A673 (cell line): ENCODE data around the gene LRRC37A. TPM values are rescaled to one million over a fixed set of nuclear protein-coding genes. Genes with fewer than 3 reads are reported as not detected.
"Not testable (repeated sequence)": the region's sequence is repeated elsewhere in the genome, so short reads cannot be mapped to it uniquely, and the experiment has no call there.

Experiments
- BruUV-seq: library from RNA; stranded (reverse); fragments of 400-500 nt; replicated peaks from 2 replicates; lab custom pipeline; 2021; lab: Mats Ljungman, UMichigan
- CTCF ChIA-PET: fragments of 300-600 bp; sonication (Branson Sonifier 250); formaldehyde crosslinking; loops from one replicate; lab custom pipeline; 2022; ENCODE audit warnings: antibody characterized with exemption; lab: Charles Lee
- POLR2A ChIA-PET: fragments of 300-600 bp; sonication (Branson Sonifier 250); formaldehyde crosslinking; loops from one replicate; lab custom pipeline; 2022; ENCODE audit warnings: antibody characterized with exemption; ENCODE audit not compliant: low non-redundant PET; lab: Charles Lee
- DNase-seq: peaks from one replicate; pipeline ENCODE4 v3.0.0-alpha.2; 2015; ENCODE audit warnings: low spot score
- H3K27ac ChIP-seq: fragments of 200-600 bp; sonication (generic); 2 replicates; pipeline ENCODE4 v1.5.1; 2016; ENCODE audit warnings: mixed run types, low read depth, mild to moderate bottlenecking, mixed read lengths, antibody characterized with exemption, low read length; ENCODE audit not compliant: poor library complexity, severe bottlenecking
- H3K27me3 ChIP-seq: fragments of 200-600 bp; sonication (generic); replicated peaks from 2 replicates; pipeline ENCODE4 v1.6.1; 2017; ENCODE audit warnings: mixed run types, low read depth, mild to moderate bottlenecking, mixed read lengths, antibody characterized with exemption, low read length; ENCODE audit not compliant: insufficient read depth, poor library complexity
- H3K36me3 ChIP-seq: fragments of 200-600 bp; sonication (generic); 2 replicates; pipeline ENCODE4 v1.6.1; 2016; ENCODE audit warnings: mixed run types, mild to moderate bottlenecking, mixed read lengths, antibody characterized with exemption, low read length; ENCODE audit not compliant: insufficient read depth, poor library complexity, severe bottlenecking
- H3K4me1 ChIP-seq: fragments of 200-600 bp; sonication (generic); 2 replicates; pipeline ENCODE4 v1.6.1; 2017; ENCODE audit warnings: mixed run types, mild to moderate bottlenecking, mixed read lengths, antibody characterized with exemption, low read length; ENCODE audit not compliant: insufficient read depth, poor library complexity, severe bottlenecking
- H3K4me3 ChIP-seq: fragments of 200-600 bp; sonication (generic); 2 replicates; pipeline ENCODE4 v1.5.1; 2016; ENCODE audit warnings: low read depth, mixed run types, mild to moderate bottlenecking, mixed read lengths, low read length; ENCODE audit not compliant: poor library complexity, severe bottlenecking
- H3K9me3 ChIP-seq: fragments of 200-600 bp; sonication (generic); 2 replicates; pipeline ENCODE4 v1.6.1; 2016; ENCODE audit warnings: mixed run types, low read depth, mild to moderate bottlenecking, mixed read lengths, antibody characterized with exemption, low read length; ENCODE audit not compliant: poor library complexity, severe bottlenecking
- EZH2 ChIP-seq: fragments of 200-600 bp; sonication (generic); IDR thresholded peaks from 2 replicates; pipeline ENCODE4 v1.6.1; 2017; ENCODE audit warnings: borderline replicate concordance, low read depth, mild to moderate bottlenecking, mixed read lengths, antibody characterized with exemption, low read length; ENCODE audit not compliant: poor library complexity, severe bottlenecking
- intact Hi-C: fragments of 100-400 bp; cut with micrococcal nuclease; formaldehyde crosslinking; loops from one replicate; pipeline ENCODE4 v1.10.0; 2022; ENCODE audit not compliant: unreplicated experiment
- total RNA-seq: library from RNA; stranded (reverse); gene quantifications from 2 replicates; pipeline ENCODE4 v1.2.3, GENCODE V29; 2021
- TF ChIP-seq, protein P1 (sequence below): fragments of 300-800, 200-600 bp; sonication (generic); conservative IDR thresholded peaks from 2 replicates; pipeline ENCODE4 v1.5.1; 2017; ENCODE audit warnings: low read depth, mild to moderate bottlenecking, antibody characterized with exemption, low read length, moderate library complexity, mixed read lengths

Gene LRRC37A
- total RNA-seq, 1 experiment from 2014 or later, result 3.0 TPM

DNA sequence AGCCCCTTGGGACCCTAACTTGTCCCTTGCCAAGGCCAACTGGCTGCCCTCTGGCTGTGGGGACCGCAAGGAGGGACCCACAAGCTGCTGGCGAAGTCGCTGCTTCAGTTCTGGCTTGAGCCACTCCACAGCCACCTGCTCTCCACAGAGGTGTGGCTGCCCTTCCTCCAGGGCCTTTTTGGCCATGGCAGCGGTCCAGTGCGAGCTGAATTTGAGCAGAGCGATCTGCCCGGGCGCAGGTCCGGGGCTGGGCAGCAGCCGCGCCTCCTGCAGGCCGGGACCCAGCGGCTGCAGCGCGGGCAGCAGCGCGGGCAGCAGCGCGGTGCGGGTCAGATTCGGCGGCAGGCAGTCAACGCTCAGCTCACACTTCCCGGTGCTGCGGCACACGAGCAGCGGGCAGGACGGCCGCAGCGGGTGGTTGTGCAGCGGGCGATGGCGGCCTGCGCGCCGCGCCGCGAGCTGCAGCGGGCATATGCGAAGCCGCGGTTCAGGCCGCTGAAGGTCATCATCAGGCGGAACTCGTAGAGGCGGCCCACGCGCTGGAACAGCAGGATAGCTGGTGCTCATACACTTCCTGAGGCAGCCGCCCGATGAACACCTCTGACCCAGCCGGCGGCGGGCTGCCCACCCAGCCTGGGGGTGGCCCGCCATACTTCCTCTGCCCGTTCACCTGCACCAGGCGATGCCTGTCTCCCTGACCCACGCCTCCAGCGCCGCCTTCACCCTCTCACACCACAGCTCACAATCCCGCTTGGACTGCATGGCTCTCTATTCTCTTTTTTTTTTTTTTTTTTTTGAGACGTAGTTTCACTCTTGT lies 34.9 kb upstream of the LRRC37A start:
- H3K9me3 ChIP-seq, BruUV-seq, intact Hi-C loops, H3K36me3 ChIP-seq, DNase-seq, H3K4me3 ChIP-seq, H3K4me1 ChIP-seq, H3K27ac ChIP-seq, H3K27me3 ChIP-seq: not testable (repeated sequence)
- POLR2A ChIA-PET, result interaction anchor here (0.6 kb wide), 1 partner anchor 840 kb away, joined by 3 read pairs; no protein-coding TSS in a partner anchor
- CTCF ChIA-PET, result interaction anchor here (0.6 to 1.3 kb wide), 2 partner anchors 428 to 674 kb away, joined by 3 to 5 read pairs; no protein-coding TSS in a partner anchor

DNA sequence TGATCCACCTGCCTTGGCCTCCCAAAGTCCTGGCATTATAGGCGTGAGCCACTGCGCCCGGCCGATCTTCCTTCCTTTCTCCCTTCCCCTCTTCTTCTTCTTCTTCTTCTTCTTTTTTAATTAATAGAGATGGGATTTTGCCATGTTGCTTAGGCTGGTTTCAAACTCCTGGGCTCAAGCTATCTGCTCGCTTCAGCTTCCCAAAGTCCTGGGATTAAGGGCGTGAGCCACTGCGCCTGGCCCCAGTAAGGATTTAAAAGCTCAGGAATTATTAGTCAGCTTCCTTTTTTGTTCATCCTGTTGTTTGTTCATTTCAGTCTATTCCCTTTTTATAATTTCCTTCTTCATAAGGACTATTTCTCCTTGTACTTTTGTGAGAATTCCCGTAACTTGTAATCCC lies 32.7 kb upstream of the LRRC37A start:
- ChIA-PET POLR2A (no interaction called here), CTCF (no interaction called here)
- no peak for TF ChIP-seq EZH2
- TF ChIP-seq, protein P1, sequence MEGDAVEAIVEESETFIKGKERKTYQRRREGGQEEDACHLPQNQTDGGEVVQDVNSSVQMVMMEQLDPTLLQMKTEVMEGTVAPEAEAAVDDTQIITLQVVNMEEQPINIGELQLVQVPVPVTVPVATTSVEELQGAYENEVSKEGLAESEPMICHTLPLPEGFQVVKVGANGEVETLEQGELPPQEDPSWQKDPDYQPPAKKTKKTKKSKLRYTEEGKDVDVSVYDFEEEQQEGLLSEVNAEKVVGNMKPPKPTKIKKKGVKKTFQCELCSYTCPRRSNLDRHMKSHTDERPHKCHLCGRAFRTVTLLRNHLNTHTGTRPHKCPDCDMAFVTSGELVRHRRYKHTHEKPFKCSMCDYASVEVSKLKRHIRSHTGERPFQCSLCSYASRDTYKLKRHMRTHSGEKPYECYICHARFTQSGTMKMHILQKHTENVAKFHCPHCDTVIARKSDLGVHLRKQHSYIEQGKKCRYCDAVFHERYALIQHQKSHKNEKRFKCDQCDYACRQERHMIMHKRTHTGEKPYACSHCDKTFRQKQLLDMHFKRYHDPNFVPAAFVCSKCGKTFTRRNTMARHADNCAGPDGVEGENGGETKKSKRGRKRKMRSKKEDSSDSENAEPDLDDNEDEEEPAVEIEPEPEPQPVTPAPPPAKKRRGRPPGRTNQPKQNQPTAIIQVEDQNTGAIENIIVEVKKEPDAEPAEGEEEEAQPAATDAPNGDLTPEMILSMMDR, result no peak
- H3K4me1 ChIP-seq, result peaks cover 6% of the 10 kb centered on the region
- H3K9me3 ChIP-seq, result no peaks in the 10 kb centered on the region
- no TSS peak for BruUV-seq
- DNase-seq, result no peak
- H3K4me3 ChIP-seq, result no peak overlapping the region
- no peak overlapping the region for H3K27ac ChIP-seq
- H3K27me3 ChIP-seq, result no peaks in the 10 kb centered on the region
- no peaks in the 10 kb centered on the region for H3K36me3 ChIP-seq
- intact Hi-C loops, result no loop called here

DNA sequence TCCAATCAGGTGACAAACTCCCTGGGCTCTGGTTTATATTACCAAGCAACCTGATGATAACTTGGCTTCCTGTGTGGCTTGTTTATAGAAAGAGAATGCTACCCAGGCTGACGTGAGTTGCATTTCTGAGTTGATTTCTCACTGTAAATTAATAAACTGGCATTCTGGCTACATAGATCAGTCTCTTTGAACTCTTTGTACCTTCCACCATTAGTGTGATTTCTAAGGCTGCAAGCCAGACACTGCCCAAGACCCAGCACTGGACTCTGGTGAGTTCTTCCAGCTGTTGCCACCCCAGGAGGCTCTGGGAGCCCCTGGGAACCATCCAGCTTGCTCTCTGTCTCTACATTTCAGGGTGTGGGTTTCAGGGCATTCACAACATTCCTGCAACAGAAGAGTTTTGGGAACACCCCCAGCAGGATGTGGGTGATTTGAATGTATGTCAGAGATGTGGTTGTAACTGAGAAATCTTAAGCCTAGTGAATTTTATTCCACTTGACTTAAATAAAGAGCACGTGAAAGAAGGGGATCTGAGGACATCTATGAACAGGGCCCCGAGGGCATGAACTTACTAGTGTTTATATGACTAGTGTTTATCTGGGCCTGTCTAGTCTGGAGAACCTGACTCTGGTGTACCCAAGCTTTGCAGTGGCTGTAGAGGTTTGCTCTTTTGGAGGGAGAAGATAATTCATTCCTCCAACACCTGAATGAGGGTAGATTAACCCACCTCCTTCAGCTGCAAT lies 30.3 kb upstream of the LRRC37A start:
- ChIA-PET POLR2A (no interaction called here), CTCF (no interaction called here)
- BruUV-seq, result no TSS peak
- Histone ChIP-seq H3K27me3 (no peaks in the 10 kb centered on the region), H3K9me3 (no peaks in the 10 kb centered on the region), H3K4me3 (no peak overlapping the region), H3K4me1 (peaks cover 6% of the 10 kb centered on the region), H3K27ac (no peak overlapping the region), H3K36me3 (no peaks in the 10 kb centered on the region)
- TF ChIP-seq EZH2, result no peak
- TF ChIP-seq, protein P1, result no peak
- intact Hi-C loops, result no loop called here
- DNase-seq, result no peak

DNA sequence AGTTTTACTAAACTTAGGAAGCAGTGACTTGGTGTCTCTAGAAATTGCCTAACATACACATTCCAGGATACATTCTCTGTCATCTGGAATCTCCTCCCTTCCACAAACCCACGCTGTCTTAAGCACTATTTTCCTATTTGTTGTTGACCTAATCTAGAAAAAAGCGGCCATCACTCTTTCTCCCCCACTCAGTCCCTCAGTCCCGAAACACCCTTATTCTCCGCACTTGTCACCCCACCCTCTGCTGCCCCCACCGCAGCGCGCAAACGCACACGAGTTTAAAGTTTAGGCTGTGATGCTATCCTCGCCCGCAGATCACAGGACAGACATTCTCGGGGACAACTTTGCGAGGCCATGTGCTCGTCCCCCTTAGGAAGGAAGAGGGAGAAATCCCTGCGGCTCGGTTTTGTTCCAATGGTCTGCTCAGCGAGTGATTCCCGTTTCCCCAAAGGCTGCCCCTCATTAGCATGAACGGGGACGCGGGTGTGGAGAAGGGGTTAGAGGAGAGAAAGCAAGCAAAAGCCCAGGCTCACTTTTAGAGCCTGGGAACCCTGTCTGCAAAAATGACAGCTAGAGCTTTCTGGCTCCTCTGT lies 28.8 kb upstream of the LRRC37A start:
- intact Hi-C loops, H3K36me3 ChIP-seq, H3K27me3 ChIP-seq, BruUV-seq, H3K9me3 ChIP-seq, DNase-seq, POLR2A ChIA-PET, CTCF ChIA-PET, H3K4me1 ChIP-seq: not testable (repeated sequence)
- Histone ChIP-seq H3K4me3 (peak overlapping the region; percentile 70), H3K27ac (peak overlapping the region; percentile 62)
